Muscle layer of duodenum (tissue), 2 donors: ENCODE measurements around the gene TEKT2.

ENCODE experiments used
- H3K27ac ChIP-seq: one replicate; pipeline ENCODE4 v1.7.0; 2013; ENCODE audit warnings: mild to moderate bottlenecking, low read length
- H3K27me3 ChIP-seq: one replicate; pipeline ENCODE4 v1.7.0; 2013; ENCODE audit warnings: low read depth, mild to moderate bottlenecking, control low read depth, low read length
- H3K36me3 ChIP-seq, 2 donors: one replicate each; pipeline ENCODE4 v1.7.0; 2013; ENCODE audit warnings: low read length in 2 of 2, control low read depth in 1 of 2, mild to moderate bottlenecking in 1 of 2; ENCODE audit not compliant: insufficient read depth in 2 of 2, control insufficient read depth in 1 of 2
- H3K4me1 ChIP-seq, 2 donors: one replicate each; pipeline ENCODE4 v1.7.0; 2013; ENCODE audit warnings: low read length in 2 of 2, mild to moderate bottlenecking in 2 of 2, control low read depth in 1 of 2, moderate library complexity in 1 of 2; ENCODE audit not compliant: insufficient read depth in 2 of 2, control insufficient read depth in 1 of 2
- H3K4me3 ChIP-seq, 2 donors: one replicate each; pipeline ENCODE4 v1.7.0; 2013; ENCODE audit warnings: low read length in 2 of 2, low read depth in 1 of 2, mild to moderate bottlenecking in 1 of 2
- H3K9me3 ChIP-seq, 2 donors: one replicate each; pipeline ENCODE4 v1.7.0; 2013; ENCODE audit warnings: low read length in 2 of 2, control low read depth in 1 of 2, mild to moderate bottlenecking in 1 of 2; ENCODE audit not compliant: control insufficient read depth in 1 of 2
- donor health status: healthy.

TEKT2 gene, protein sequence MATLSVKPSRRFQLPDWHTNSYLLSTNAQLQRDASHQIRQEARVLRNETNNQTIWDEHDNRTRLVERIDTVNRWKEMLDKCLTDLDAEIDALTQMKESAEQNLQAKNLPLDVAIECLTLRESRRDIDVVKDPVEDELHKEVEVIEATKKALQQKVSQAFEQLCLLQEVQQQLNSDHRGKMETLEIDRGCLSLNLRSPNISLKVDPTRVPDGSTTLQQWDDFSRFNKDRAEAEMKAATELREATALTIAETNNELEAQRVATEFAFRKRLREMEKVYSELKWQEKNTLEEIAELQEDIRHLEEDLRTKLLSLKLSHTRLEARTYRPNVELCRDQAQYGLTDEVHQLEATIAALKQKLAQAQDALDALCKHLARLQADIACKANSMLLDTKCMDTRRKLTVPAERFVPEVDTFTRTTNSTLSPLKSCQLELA

DNA sequence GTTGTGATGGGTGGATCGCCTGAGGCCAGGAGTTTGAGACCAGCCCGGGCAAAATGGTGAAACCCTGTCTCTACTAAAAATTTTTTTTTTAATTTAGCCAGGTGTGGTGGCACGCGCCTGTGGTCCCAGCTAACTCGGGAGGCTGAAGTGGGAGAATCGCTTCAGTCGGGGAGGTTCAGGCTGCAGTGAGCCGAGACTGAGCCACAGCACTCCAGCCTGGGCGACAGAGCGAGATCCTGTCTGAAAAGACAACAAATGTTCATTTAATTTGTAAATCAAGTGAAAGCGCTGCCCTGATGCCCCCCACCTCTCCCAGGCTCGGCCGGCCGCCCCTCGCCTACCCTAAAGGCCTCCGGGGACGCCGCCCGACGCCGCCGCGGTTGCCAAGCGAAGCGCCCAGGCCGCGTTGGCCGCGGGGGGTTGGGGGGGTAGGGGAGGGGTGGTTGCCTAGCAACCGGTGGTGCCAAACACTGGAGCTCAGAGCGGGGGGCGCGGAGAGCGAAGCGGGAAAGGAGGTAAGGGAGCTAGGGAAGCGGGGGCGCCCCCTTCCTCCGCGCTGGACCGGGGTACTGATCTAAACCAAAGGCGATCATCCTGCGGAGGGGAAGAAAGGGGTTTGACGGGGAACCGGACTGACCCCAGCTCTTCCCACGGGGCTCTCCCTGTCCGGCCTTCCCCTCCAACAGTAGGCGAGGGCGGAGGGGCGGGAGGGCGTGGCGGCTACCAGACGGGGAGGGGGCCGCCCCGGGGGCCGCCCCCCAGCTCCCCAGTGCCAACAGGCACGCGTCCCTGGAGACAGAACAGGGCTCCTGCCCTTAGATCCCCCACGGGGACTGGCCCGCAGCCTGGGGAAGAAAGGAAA is at the start of gene TEKT2:
Gene TEKT2, plus strand, starts transcription at position 460 of the 862 bp plus-strand sequence. CDS start 828 bp downstream, outside the sequence.
- Histone ChIP-seq H3K27me3 (no peaks in the 10 kb centered on the region), H3K4me1 (peaks cover 0 to 15% of the 10 kb centered on the region in 2 donors), H3K4me3 (peak within 1 kb of the TSS; percentile 39 to 66), H3K9me3 (no peaks in the 10 kb centered on the region), H3K27ac (no peak within 1 kb of the TSS), H3K36me3 (no peaks in the 10 kb centered on the region)

DNA sequence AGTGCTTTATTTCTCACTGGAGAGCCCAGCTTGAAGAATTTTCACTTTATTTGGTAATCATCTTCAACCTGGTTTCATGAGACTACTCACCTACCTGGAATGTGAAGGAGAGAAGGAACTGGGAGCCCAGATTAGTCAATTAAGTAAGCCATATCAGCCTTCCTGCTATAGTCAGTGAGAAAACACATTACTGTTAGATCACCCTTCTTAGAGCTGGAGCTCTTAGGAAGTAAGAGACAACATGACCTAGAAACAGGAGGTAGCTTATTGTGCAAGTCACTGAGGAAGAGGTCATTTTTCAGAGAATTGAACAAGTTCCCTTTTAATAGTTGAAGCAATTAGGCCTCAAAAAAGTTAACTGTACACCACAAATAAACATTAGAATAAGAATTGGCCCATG is 49.2 kb upstream of the TEKT2 start:
- peaks cover 5 to 30% of the 10 kb centered on the region in 2 donors for H3K36me3 ChIP-seq

DNA sequence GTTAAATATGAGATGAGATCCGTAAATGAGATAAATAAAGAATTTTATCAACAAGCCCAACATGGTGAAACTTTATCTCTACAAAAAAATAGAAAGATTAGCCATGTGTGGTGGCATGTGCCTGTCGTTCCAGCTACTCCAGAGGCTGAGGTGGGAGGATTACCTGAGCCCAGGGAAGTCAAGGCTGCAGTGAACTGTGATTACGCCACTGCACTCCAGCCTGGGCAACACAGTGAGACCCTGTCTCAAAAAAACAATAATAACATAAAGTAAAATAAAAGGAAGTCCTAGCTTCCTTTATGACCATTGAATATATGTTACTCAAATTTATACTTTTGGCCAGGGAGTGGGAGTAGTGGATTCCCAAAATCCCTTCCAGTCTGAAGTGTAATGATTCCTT is 48.7 kb upstream of the TEKT2 start:
- Histone ChIP-seq H3K27ac (no peak overlapping the region), H3K27me3 (no peaks in the 10 kb centered on the region), H3K4me3 (no peak overlapping the region), H3K4me1 (no peaks in the 10 kb centered on the region), H3K36me3 (peaks cover 10 to 34% of the 10 kb centered on the region in 2 donors), H3K9me3 (no peaks in the 10 kb centered on the region)

More for the DNA sequence above, 49.2 kb upstream of the TEKT2 start:
- no peak overlapping the region for H3K4me3 ChIP-seq
- H3K27ac ChIP-seq, result no peak overlapping the region
- no peaks in the 10 kb centered on the region for H3K27me3 ChIP-seq
- H3K9me3 ChIP-seq, result no peaks in the 10 kb centered on the region
- H3K4me1 ChIP-seq, result no peaks in the 10 kb centered on the region

DNA sequence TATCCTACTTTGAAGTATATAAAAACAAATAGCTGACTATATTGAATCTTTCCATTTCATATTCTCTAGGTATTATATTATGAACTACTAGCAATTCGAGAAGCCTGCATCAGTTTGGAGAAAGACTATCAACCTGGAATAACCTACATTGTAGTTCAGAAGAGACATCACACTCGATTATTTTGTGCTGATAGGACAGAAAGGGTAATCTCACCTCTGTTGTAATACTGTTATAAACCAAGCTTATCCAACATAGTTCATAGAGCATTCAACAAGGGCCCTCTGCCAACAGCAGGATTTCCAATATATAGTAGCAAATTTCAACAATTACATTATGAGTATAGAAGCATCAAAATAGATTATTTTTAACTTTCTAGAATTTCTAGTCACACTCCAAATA is 43.7 kb upstream of the TEKT2 start:
- Histone ChIP-seq H3K27me3 (no peaks in the 10 kb centered on the region), H3K36me3 (peaks cover 34 to 58% of the 10 kb centered on the region in 2 donors), H3K9me3 (no peaks in the 10 kb centered on the region), H3K4me1 (no peaks in the 10 kb centered on the region), H3K4me3 (no peak overlapping the region), H3K27ac (no peak overlapping the region)

DNA sequence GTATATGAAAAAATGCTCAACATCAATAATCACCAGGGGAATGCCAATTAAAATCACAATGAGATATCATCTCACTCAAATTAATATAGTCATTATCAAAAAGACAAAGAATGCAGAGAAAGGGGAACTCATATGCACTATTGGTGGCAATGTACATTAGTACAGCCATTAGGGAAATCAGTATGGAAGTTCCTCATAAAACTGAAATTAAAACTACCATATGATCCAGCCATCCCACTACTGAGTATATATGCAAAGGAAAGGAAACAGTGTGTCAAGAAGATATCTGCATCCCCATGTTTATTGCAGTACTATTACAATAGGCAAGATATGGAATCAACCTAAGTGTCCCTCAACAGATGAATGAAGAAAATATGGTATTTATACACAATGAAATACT is 32.1 kb upstream of the TEKT2 start:
- no peaks in the 10 kb centered on the region for H3K27me3 ChIP-seq
- peaks cover 9 to 34% of the 10 kb centered on the region in 2 donors for H3K36me3 ChIP-seq
- H3K4me3 ChIP-seq, result no peak overlapping the region
- no peaks in the 10 kb centered on the region for H3K4me1 ChIP-seq
- H3K27ac ChIP-seq, result no peak overlapping the region
- no peaks in the 10 kb centered on the region for H3K9me3 ChIP-seq

DNA sequence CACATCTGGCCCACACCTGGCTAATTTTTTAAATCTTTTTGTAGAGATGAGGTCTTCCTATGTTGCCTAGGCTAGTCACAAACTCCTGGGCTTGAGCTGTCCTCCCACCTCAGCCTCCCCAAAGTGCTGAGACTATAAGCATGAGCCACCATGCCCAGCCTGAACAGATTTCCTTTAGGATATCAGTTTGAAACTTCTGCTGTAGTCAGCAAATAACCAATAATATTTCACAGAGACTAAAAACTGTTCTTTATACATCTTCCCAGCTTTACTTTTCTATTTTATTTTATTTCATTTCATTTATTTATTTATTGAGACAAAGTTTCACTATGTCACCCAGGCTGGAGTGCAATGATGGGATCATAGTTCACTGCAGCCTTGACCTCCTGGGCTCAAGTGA is 29.9 kb upstream of the TEKT2 start:
- H3K9me3 ChIP-seq, result no peaks in the 10 kb centered on the region
- H3K27me3 ChIP-seq, result no peaks in the 10 kb centered on the region
- no peak overlapping the region for H3K4me3 ChIP-seq
- H3K36me3 ChIP-seq, result peaks cover 0 to 16% of the 10 kb centered on the region in 2 donors
- no peak overlapping the region for H3K27ac ChIP-seq
- no peaks in the 10 kb centered on the region for H3K4me1 ChIP-seq

DNA sequence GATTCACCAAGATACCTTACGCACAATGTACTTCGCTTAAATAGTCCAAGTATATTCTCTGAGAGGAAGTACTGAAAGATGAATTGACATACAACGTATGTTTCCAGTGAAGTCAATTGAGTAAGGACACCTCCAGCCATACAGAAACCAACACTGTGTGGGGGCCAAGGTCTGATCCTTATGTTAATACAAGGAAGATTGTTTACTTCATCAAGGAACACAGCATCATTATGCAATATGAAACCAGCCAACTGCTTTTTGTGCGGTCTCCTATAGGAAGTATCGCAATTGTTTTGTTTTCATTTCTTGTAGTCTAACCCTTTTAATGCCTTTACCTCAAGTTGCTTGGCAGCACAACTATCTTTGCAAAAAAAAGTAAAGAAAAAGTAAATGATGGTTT is 28.2 kb upstream of the TEKT2 start:
- Histone ChIP-seq H3K36me3 (peaks cover 0 to 10% of the 10 kb centered on the region in 2 donors), H3K27me3 (no peaks in the 10 kb centered on the region), H3K9me3 (no peaks in the 10 kb centered on the region), H3K27ac (no peak overlapping the region), H3K4me1 (no peaks in the 10 kb centered on the region), H3K4me3 (no peak overlapping the region)

DNA sequence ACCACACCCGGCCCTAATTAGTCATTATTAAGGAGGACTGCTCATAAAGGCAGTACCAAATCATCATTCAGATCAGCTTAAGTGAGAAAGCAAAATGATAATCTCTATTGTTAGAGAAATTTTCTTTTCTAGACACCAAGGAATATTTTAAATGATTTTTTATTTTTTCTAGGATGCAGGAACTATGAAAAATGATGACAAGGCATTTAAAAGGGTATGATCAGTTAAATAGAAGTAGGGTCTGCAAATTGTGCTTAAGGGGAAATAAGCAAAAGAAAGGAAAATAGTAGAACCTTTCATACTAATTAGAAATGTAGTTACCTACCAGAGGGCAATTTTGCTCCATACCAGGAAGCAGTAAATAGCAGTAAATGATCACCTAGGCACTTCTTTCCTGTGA is 21.6 kb upstream of the TEKT2 start:
- no peak overlapping the region for H3K27ac ChIP-seq
- no peaks in the 10 kb centered on the region for H3K9me3 ChIP-seq
- no peaks in the 10 kb centered on the region for H3K27me3 ChIP-seq
- H3K4me1 ChIP-seq, result no peaks in the 10 kb centered on the region
- H3K36me3 ChIP-seq, result no peaks in the 10 kb centered on the region
- no peak overlapping the region for H3K4me3 ChIP-seq

DNA sequence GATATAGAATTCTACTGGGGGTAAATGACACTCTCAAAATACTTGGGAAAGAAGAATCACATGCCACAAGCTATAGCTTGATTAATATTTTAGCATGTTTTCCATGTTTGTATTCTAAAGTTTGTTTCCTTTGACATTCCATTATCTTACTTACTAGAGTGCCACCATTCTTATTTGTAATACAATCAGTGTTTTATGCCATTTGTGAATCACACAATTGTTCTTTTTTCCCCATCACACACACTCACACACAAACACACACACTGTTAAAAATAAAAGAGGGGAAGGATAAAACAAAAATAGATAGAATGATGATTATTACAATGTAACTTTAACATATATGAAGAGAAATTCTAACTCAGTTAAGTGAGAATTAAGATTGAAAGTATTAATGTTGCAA is 16.0 kb upstream of the TEKT2 start:
- Histone ChIP-seq H3K27me3 (no peaks in the 10 kb centered on the region), H3K27ac (no peak overlapping the region), H3K4me3 (no peak overlapping the region), H3K4me1 (no peaks in the 10 kb centered on the region), H3K9me3 (no peaks in the 10 kb centered on the region), H3K36me3 (no peaks in the 10 kb centered on the region)

DNA sequence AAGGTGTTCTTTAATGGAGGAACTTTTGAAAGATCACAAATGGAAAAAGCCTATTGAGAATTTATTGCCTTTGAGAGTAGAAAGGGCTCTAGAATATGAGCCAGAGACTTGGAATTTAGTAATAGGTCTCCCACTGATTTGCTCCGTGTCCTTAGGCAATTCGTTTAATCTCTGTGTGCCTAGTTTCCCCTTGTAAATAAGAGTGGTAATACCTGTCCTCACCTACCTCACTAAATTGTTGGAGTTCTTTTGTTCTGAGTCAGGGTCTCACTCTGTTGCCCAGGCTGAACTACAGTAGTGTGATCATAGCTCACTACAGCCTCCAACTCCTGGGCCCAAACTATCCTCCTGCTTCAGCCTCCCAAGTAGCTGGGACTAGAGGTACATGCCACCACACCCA is 15.0 kb upstream of the TEKT2 start:
- H3K9me3 ChIP-seq, result no peaks in the 10 kb centered on the region

DNA sequence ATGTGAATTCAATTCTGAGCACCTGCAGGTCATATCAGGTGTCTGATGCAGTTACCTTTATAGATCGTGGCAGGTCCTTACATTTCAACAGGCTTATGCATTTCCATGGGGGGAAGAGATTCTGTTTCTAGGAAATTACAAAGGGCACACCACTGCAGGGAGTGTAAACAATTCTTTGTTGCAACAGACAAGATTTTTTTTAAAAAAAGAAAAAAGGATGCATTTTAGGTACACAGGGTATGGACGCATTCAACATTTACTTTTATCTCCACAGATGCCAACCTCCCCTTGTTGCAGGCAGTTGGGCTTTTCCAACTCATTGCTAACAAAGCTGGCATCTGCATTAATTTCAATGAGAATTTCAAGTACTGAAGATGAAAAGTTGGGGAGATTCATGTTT is 13.5 kb upstream of the TEKT2 start:
- H3K36me3 ChIP-seq, result no peaks in the 10 kb centered on the region
- no peaks in the 10 kb centered on the region for H3K27me3 ChIP-seq
- no peak overlapping the region for H3K27ac ChIP-seq
- H3K9me3 ChIP-seq, result no peaks in the 10 kb centered on the region
- no peak overlapping the region for H3K4me3 ChIP-seq
- H3K4me1 ChIP-seq, result no peaks in the 10 kb centered on the region

More for the DNA sequence above, 15.0 kb upstream of the TEKT2 start:
- Histone ChIP-seq H3K4me3 (no peak overlapping the region), H3K27me3 (no peaks in the 10 kb centered on the region), H3K36me3 (no peaks in the 10 kb centered on the region), H3K27ac (no peak overlapping the region), H3K4me1 (no peaks in the 10 kb centered on the region)
